Transverse colon (tissue), 4 donors: Measurements from ENCODE around the gene ABCC1.

ENCODE experiments used
- CTCF ChIP-seq, 5 experiments: fragments of 200-600 bp in 3 of 5; fragments of 450-650 bp in 2 of 5; sonication (generic) in 3 of 5; IDR thresholded peaks; 1 replicate in 2 of 5; 2 replicates in 3 of 5; pipeline ENCODE4 v1.5.1; 2016 to 2017; ENCODE audit warnings: antibody characterized with exemption in 5 of 5, inconsistent platforms in 3 of 5, mild to moderate bottlenecking in 2 of 5, moderate library complexity in 1 of 5
- POLR2A ChIP-seq: fragments of 450-650 bp; IDR thresholded peaks from one replicate; pipeline ENCODE4 v1.6.1; 2016; ENCODE audit warnings: antibody characterized with exemption, mild to moderate bottlenecking, moderate library complexity
- POLR2AphosphoS5 ChIP-seq, 3 donors: sonication (generic); formaldehyde crosslinking; IDR thresholded peaks; one replicate each; pipeline ENCODE4 v1.6.1; 2016; ENCODE audit warnings: antibody characterized with exemption in 3 of 3

DNA sequence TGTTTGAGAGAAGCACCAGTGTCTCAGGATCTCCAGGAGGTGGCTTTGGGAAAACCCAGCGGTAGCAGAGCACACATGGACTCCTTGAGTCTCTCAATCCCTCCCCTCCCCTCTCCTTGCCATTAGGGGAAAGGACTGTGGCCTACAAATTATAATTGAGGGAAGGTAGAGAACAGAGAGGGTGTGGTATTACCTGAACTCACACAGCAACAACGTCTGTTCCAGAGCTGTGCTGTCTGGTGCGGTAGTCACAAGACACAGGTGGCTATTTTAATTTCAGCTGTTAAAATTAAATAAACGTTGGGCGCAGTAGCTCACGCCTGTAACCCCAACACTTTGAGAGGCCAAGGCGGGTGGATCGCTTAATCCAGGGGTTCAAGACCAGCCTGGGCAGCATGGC is 163.7 kb downstream of the ABCC1 start:
- TF ChIP-seq CTCF (IDR thresholded peaks at IDR 0.05) (no peak), POLR2A (no peak), POLR2AphosphoS5 (IDR thresholded peaks at IDR 0.05) (no peak)
